ENCODE data around the gene DRD2.

The DRD2 gene

GRCh38 chr11:113363406-113363805, 111.8 kb downstream of the DRD2 start:
- no peak for DNase-seq

Measured in amniotic stem cell (primary cell).